Tibial nerve (tissue), 3 donors: ENCODE results near the gene NNAT.

Experiments used
- CTCF ChIP-seq, 5 experiments: fragments of 200-600 bp in 3 of 5; fragments of 450-650 bp in 2 of 5; sonication (generic) in 3 of 5; IDR thresholded peaks; one replicate each; pipeline ENCODE4 v1.5.1; 2016 to 2019; ENCODE audit warnings: antibody characterized with exemption in 5 of 5, mild to moderate bottlenecking in 3 of 5, moderate library complexity in 2 of 5
- POLR2A ChIP-seq, 2 donors: fragments of 450-650 bp; IDR thresholded peaks; one replicate each; pipeline ENCODE4 v1.6.1; 2017; ENCODE audit warnings: antibody characterized with exemption in 2 of 2, mild to moderate bottlenecking in 2 of 2, moderate library complexity in 2 of 2

GRCh38 chr20:37513779-37514359, 7.2 kb upstream of the NNAT start:
- TF ChIP-seq POLR2A (IDR thresholded peaks at IDR 0.05) (no peak), CTCF (IDR thresholded peaks at IDR 0.05) (no peak)
